HEK293 (cell line): ENCODE results near the gene PLXNA3.

Experiments used
- CTCF ChIA-PET: fragments of 350-600 bp; formaldehyde crosslinking; extraction: SDS; loops from one replicate; lab custom pipeline; 2021; ENCODE audit warnings: antibody characterized with exemption; lab: Yijun Ruan, JAX
- POLR2A ChIA-PET: fragments of 300-600 bp; formaldehyde crosslinking; extraction: SDS; loops from one replicate; lab custom pipeline; 2020; ENCODE audit warnings: antibody characterized with exemption, inconsistent platforms; lab: Yijun Ruan, JAX
- H3K27ac ChIP-seq: fragments of 200-500 bp; sonication (Bioruptor generic); 2 replicates; pipeline ENCODE4 v1.5.1; 2014; ENCODE audit warnings: low read depth, low read length, control low read depth, inconsistent platforms; ENCODE audit errors: extremely low read depth
- H3K36me3 ChIP-seq, 2 experiments: fragments of 200-500 bp in 1 of 2; sonication (Bioruptor generic) in 1 of 2; 1 replicate in 1 of 2; 2 replicates in 1 of 2; pipeline ENCODE4 v1.5.1; 2014 to 2017; ENCODE audit warnings: inconsistent platforms in 2 of 2, low read length in 2 of 2; ENCODE audit not compliant: control insufficient read depth in 2 of 2, insufficient read depth in 1 of 2
- H3K4me1 ChIP-seq: fragments of 200-500 bp; sonication (Bioruptor generic); 2 replicates; pipeline ENCODE4 v1.5.1; 2014; ENCODE audit warnings: mild to moderate bottlenecking, low read length, inconsistent platforms; ENCODE audit not compliant: control insufficient read depth, insufficient read depth
- H3K4me3 ChIP-seq: 2 replicates; pipeline ENCODE4 v1.5.1; 2011; ENCODE audit warnings: low read depth, mild to moderate bottlenecking, control low read depth, low read length, moderate library complexity
- H3K9me3 ChIP-seq: fragments of 200-500 bp; sonication (Bioruptor generic); 2 replicates; pipeline ENCODE4 v1.5.1; 2014; ENCODE audit warnings: low read depth, low read length, inconsistent platforms; ENCODE audit not compliant: control insufficient read depth, insufficient read depth
- MEIS1 ChIP-seq: sonication (generic); formaldehyde crosslinking; IDR thresholded peaks from 2 replicates; pipeline ENCODE4 v1.8.1; 2022; ENCODE audit warnings: missing genetic modification reagents, mild to moderate bottlenecking, borderline replicate concordance
- MZF1 ChIP-seq: fragments of 450-650 bp; formaldehyde crosslinking; IDR thresholded peaks from 2 replicates; pipeline ENCODE4 v1.5.1; 2017; ENCODE audit warnings: missing biosample characterization, missing genetic modification characterization, borderline replicate concordance
- OSR2 ChIP-seq: fragments of 450-650 bp; formaldehyde crosslinking; IDR thresholded peaks from 2 replicates; pipeline ENCODE4 v1.5.1; 2016; ENCODE audit warnings: missing biosample characterization, missing genetic modification characterization
- PRDM1 ChIP-seq: fragments of 450-650 bp; formaldehyde crosslinking; IDR thresholded peaks from 2 replicates; pipeline ENCODE4; 2016; ENCODE audit warnings: missing biosample characterization, missing genetic modification characterization
- ZNF596 ChIP-seq: fragments of 450-650 bp; IDR thresholded peaks from 2 replicates; pipeline ENCODE4 v1.5.0; 2018; ENCODE audit warnings: missing biosample characterization, mild to moderate bottlenecking, missing genetic modification characterization, moderate library complexity
- ZNF629 ChIP-seq: fragments of 450-650 bp; formaldehyde crosslinking; IDR thresholded peaks from 2 replicates; pipeline ENCODE4 v1.5.1; 2017; ENCODE audit warnings: missing biosample characterization, missing genetic modification characterization
- ZNF660 ChIP-seq: fragments of 450-650 bp; IDR thresholded peaks from 2 replicates; pipeline ENCODE4 v1.5.1; 2018; ENCODE audit warnings: missing biosample characterization, mild to moderate bottlenecking, missing genetic modification characterization
- ZNF837 ChIP-seq: fragments of 450-650 bp; formaldehyde crosslinking; IDR thresholded peaks from 2 replicates; pipeline ENCODE4 v1.5.1; 2016; ENCODE audit warnings: missing biosample characterization, missing genetic modification characterization
- TF ChIP-seq, protein P1 (sequence below): fragments of 450-650 bp; formaldehyde crosslinking; IDR thresholded peaks from 2 replicates; pipeline ENCODE4 v1.5.1; 2016; ENCODE audit warnings: missing biosample characterization, missing genetic modification characterization, borderline replicate concordance
- TF ChIP-seq, protein P2 (sequence below): fragments of 450-650 bp; formaldehyde crosslinking; IDR thresholded peaks from 2 replicates; pipeline ENCODE4 v1.5.1; 2016; ENCODE audit warnings: missing biosample characterization, missing genetic modification characterization
- TF ChIP-seq, protein P3 (sequence below): fragments of 450-650 bp; formaldehyde crosslinking; IDR thresholded peaks from 2 replicates; pipeline ENCODE4 v1.5.1; 2016; ENCODE audit warnings: missing biosample characterization, missing genetic modification characterization, borderline replicate concordance

PLXNA3 gene

DNA sequence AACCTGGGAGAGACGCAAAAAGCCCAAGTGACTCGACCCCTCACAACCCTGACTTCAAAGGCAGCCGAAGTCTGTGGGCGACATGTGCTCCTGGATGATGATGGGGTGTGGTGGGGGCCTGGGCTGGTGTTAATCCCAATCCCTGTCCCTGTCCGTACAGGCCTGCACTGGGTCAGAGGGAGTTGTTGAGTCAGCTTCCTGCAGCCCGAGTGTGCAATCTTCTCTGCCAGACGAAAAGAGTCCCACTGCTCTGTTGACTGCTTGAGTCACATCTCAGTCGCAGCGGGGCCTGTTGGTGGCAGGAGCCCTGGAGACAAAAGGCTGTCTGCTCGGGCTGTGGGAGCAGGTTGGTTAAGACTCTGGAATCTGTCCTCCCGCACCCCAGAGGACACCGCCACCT is 47.7 kb downstream of the PLXNA3 start (continued):
- TF ChIP-seq, protein P1, sequence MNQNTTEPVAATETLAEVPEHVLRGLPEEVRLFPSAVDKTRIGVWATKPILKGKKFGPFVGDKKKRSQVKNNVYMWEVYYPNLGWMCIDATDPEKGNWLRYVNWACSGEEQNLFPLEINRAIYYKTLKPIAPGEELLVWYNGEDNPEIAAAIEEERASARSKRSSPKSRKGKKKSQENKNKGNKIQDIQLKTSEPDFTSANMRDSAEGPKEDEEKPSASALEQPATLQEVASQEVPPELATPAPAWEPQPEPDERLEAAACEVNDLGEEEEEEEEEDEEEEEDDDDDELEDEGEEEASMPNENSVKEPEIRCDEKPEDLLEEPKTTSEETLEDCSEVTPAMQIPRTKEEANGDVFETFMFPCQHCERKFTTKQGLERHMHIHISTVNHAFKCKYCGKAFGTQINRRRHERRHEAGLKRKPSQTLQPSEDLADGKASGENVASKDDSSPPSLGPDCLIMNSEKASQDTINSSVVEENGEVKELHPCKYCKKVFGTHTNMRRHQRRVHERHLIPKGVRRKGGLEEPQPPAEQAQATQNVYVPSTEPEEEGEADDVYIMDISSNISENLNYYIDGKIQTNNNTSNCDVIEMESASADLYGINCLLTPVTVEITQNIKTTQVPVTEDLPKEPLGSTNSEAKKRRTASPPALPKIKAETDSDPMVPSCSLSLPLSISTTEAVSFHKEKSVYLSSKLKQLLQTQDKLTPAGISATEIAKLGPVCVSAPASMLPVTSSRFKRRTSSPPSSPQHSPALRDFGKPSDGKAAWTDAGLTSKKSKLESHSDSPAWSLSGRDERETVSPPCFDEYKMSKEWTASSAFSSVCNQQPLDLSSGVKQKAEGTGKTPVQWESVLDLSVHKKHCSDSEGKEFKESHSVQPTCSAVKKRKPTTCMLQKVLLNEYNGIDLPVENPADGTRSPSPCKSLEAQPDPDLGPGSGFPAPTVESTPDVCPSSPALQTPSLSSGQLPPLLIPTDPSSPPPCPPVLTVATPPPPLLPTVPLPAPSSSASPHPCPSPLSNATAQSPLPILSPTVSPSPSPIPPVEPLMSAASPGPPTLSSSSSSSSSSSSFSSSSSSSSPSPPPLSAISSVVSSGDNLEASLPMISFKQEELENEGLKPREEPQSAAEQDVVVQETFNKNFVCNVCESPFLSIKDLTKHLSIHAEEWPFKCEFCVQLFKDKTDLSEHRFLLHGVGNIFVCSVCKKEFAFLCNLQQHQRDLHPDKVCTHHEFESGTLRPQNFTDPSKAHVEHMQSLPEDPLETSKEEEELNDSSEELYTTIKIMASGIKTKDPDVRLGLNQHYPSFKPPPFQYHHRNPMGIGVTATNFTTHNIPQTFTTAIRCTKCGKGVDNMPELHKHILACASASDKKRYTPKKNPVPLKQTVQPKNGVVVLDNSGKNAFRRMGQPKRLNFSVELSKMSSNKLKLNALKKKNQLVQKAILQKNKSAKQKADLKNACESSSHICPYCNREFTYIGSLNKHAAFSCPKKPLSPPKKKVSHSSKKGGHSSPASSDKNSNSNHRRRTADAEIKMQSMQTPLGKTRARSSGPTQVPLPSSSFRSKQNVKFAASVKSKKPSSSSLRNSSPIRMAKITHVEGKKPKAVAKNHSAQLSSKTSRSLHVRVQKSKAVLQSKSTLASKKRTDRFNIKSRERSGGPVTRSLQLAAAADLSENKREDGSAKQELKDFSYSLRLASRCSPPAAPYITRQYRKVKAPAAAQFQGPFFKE: no peak
- TF ChIP-seq ZNF629 (tag by site-specific recombination) (no peak), MZF1 (tag by site-specific recombination) (no peak)
- TF ChIP-seq, all 188 proteins: peak for 0

DNA sequence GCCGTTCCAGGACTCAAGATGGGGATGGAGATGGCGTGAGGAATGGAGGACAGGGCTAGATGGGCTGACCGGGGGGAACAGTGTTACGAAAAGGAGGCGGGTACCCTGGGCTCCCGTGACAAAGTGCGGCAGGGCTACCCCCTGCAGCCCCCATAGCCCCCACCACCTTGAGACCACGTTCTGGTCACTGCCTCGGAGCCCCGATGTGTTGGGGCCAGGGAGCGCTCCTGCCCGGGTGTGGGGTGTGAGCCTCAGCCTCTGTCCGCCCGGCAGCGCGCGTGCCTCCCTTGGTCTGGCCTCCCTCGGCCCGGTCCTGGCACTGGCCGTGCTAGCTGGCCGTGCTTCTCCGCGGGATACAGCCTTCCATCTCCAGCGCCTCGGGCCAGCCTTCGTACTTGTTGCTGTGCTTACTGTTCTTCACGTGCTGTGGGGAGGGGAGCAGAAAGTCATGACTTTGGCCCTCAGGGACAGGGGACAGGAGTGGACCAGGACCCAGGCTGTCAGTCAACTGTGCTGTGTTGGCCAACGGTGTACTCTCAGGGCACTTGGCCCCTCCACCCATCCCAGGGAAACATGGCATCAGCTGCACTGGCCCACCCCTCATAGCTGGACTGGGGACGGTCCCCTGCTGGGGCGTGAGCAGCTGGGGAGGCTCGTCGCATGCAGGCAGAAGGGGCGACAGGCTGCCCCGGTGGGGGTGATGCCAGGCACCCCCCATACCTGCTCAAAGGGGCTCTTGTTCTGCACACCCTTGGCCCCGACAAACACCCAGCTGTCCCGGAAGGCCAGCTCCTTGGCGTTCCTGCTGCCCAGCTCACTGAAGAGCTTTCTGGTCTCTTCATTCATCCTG is 48.6 kb downstream of the PLXNA3 start:
- no peak for TF ChIP-seq MEIS1 (CRISPR knock-in tag)
- no peak for TF ChIP-seq ZNF660
- TF ChIP-seq, protein P1: no peak
- TF ChIP-seq, protein P2, sequence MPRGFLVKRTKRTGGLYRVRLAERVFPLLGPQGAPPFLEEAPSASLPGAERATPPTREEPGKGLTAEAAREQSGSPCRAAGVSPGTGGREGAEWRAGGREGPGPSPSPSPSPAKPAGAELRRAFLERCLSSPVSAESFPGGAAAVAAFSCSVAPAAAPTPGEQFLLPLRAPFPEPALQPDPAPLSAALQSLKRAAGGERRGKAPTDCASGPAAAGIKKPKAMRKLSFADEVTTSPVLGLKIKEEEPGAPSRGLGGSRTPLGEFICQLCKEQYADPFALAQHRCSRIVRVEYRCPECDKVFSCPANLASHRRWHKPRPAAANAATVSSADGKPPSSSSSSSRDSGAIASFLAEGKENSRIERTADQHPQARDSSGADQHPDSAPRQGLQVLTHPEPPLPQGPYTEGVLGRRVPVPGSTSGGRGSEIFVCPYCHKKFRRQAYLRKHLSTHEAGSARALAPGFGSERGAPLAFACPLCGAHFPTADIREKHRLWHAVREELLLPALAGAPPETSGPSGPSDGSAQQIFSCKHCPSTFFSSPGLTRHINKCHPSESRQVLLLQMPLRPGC (tag by site-specific recombination): no peak
- TF ChIP-seq, protein P3, sequence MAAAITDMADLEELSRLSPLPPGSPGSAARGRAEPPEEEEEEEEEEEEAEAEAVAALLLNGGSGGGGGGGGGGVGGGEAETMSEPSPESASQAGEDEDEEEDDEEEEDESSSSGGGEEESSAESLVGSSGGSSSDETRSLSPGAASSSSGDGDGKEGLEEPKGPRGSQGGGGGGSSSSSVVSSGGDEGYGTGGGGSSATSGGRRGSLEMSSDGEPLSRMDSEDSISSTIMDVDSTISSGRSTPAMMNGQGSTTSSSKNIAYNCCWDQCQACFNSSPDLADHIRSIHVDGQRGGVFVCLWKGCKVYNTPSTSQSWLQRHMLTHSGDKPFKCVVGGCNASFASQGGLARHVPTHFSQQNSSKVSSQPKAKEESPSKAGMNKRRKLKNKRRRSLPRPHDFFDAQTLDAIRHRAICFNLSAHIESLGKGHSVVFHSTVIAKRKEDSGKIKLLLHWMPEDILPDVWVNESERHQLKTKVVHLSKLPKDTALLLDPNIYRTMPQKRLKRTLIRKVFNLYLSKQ: no peak
- TF ChIP-seq ZNF837 (tag by site-specific recombination): no peak
- TF ChIP-seq PRDM1 (tag by site-specific recombination): no peak
- TF ChIP-seq OSR2 (tag by site-specific recombination): no peak
- no peak for TF ChIP-seq ZNF596 (tag by site-specific recombination)
- Histone ChIP-seq H3K27ac (no peak overlapping the region), H3K4me1 (no peaks in the 10 kb centered on the region), H3K9me3 (no peaks in the 10 kb centered on the region), H3K36me3 (peaks cover 4 to 36% of the 10 kb centered on the region in 2 experiments; a peak in 2 of 3 replicates), H3K4me3 (no peak overlapping the region)
- ChIA-PET POLR2A (no interaction called here), CTCF (no interaction called here)
